GM19463 (cell line): Measurements from ENCODE around the gene EPHA1.
"Not testable (repeated sequence)": the region's sequence is repeated elsewhere in the genome, so short reads cannot be mapped to it uniquely, and the experiment has no call there.

Experiments
- ATAC-seq: cut with Tn5 transposase; IDR thresholded peaks from one replicate; pipeline ENCODE4 v1.9.1; 2021; ENCODE audit warnings: mild to moderate bottlenecking, moderate library complexity; ENCODE audit not compliant: unreplicated experiment

Gene EPHA1

DNA sequence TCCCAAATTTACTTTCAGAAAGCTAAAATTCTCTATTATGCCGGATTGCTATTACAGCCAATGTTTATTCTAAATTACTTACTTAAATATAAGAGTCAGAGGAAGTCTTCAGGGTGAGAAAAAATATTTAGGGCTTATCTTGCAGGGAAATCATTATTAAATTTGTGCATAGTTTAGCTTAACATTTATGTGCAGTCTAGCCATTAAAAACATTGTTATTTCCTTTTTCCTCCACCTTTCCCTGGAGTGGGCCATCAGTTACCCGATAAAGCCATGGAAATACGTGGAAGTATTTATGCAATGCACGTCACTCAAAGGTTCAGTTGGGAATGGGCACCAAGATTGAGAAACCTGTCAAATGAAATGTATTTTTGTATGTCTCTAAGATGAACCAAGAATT, 25.1 kb upstream of the EPHA1 start:
- ATAC-seq = no peak

DNA sequence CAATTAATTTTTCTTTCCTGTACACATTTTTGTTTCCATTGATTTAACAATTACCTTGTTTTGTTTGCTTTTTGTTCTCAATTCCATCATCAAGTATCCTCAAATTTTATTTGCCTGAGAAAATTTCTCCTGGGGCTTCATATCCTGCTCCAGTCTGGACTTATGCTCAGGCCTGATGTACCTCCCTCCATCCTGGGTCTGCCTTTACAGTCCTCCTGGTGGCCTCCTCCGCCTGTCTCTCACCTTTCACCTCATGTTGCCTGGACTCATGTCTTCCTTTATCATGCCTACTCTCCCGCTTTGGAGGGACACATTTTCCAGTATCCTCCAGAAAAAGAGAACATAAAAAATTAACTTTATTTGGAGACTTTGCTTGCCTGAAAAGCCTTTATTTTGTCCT, 22.5 kb upstream of the EPHA1 start:
- no peak for ATAC-seq

DNA sequence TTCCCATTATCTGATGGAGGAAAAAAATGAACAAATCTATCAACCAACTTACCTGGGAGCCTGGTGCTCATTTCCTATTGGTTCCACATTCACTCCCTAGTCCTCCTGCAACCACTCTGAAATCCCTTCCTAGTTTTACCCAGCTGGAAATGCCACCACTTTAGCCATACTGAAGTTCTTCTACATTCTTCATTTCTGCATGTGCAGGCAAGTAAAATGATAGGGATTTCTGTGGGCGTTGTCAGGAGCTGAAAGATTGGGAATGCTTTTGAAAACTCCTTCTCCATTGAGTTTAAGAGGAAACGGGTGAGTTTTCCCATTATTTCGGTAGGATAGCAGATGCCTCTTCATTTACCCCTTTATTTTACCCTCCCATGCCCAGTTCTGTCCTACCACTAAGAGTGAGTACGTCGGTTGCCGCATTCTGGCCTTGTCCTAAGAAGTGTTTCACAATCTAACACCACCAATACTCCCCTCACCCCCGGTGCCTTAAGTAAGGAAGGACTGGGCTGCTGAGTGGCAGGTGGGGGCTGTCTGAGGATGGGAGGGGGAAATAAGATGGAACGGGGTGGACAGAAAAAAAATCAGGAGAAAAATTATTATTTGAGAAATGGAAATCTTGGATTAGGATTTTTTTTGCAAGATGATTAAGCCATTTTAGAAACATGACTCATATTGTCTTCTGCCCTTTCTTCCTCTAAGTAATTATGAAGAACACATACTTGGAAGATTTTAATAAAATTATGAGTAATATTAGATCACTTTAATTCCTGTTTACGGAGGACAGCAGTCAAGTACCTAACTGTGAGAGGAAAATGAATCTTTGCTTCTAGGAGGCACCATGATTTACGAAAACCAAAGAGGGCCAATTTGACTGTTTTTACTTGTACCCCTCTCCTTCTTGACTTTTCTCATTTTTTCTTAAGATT, 21.4 kb upstream of the EPHA1 start:
- no peak for ATAC-seq

DNA sequence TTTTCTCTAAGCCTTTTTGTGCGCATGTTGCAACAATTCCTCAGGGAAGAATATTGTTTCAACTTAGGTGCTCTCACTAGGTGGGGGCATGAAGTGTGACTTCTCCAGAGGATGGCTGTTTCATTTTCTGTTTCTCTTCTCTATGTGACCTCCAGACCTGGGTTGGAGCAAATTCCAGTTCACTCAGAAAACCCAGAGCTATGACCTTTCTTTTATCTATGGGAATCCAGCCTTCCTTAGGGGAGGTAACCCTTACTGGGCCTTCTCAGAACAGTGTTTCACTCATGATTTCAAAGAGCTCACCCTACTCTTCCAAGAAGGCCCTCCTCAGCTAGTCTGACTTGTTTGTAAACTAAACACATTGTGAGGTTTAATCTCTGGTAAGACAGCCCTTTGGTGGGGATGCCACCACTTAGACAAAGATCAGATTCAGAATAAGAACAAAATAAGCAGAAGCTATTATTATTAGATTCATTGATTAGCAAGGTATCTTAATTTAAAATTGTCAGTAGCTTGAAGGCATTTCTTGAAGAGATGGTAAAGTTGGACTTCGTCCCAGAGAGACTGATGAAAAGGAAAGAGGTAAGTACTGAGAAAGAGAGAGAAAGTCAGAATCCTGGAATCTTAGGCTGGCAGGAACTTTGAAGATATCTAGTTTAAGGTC, 18.0 kb upstream of the EPHA1 start:
- no peak for ATAC-seq

DNA sequence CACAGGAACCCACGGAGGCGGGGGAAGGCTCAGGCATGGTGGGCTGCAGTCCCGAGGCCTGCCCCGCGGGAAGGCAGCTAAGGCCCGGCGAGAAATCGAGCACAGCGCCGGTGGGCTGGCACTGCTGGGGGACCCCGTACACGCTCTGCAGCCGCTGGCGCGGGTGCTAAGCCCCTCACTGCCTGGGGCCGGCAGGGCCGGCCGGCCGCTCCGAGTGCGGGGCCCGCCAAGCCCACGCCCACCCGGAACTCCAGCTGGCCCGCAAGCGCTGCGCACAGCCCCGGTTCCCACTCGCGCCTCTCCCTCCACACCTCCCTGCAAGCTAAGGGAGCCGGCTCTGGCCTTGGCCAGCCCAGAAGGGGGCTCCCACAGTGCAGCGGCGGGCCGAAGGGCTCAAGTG, 15.8 kb upstream of the EPHA1 start:
- not testable (repeated sequence) for ATAC-seq

DNA sequence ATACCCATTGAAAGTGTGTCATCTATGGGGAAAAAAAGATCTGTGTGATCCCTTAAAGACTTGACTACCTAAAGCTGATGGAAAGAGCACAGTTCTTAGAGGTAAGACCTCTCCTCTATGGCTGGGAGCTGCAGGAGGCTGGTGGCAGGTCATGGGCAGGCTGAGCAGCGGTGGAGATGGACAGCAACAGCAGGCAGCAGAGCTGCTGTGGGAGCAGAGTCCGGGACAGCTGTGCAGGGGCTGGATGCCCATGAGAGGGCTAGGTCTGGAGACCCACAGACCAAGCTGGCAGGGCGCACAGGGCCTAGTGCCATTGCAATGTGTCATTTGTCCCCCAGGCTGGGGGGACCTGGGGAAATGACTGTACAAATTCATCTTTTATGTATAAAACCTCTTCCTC, 13.4 kb upstream of the EPHA1 start:
- ATAC-seq = no peak

DNA sequence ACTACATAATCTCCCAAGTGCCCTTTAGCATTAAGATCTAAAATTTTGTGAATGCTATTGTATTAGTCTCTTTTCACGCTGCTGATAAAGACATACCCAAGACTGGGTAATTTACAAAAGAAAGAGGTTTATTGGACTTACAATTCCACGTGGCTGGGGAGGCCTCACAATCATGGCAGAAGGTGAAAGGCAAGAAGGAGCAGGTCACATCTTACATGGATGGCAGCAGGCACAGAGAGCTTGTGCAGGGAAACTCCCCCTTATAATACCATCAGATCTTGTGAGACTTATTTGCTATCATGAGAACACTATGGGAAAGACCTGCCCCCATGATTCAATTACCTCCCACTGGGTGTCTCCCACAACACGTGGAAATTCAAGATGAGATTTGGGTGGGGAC, 12.0 kb upstream of the EPHA1 start:
- ATAC-seq = not testable (repeated sequence)

DNA sequence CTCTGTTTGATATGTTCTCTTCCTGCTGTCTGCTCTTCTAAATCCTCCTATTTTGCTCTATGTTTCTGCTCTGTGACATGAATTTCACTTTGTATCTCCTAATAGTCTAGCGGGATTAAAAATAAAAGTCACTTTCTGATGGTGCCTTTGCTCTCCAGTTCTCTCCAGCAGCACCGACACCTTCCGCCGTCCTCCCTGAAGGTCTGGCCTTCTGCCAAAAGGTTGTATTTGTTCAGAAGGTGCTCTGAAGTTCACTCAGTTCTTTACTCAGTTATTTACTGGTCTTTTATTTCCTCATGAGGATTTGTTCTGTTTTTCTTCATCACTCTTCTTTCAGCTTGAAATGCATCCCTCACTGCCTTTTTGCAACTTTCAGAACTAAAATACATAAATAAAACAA, 11.2 kb upstream of the EPHA1 start:
- no peak for ATAC-seq

DNA sequence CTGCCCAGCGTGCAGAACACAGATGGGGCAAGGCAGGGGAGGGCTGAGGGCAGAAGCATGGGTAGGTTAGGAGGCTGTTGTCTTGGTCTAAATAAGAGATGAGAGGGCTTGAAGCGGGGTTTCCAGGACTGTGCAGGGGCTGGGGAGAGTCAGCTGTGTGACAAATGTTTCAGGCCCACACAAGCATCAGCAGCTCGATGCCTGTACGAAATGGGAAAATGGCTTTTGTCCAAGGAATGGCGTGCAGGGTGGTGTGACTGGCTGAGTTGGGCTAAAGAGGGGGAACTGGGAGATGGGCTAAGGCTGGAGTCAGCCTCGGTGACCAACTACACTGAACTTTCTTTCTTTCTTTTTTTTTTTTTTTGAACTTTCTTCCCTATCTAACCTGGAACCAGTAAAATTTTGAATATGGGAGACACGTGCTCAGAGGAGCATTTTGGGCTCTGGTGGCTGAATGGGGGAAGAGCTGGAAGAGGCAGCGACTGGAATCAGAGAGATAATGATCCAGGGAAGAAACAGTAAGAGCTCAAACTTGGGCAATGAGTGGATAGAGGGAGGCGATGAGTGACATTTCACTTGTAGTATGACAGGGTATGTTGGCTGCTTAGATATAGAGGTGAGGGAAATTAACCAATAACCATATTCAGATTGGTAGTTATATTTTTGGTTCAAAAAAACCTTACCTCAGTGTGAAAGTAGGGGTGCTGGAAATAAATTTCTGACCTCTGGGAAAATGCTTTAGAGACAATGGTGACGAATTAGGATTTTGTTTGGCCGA, 10.2 kb upstream of the EPHA1 start:
- no peak for ATAC-seq

DNA sequence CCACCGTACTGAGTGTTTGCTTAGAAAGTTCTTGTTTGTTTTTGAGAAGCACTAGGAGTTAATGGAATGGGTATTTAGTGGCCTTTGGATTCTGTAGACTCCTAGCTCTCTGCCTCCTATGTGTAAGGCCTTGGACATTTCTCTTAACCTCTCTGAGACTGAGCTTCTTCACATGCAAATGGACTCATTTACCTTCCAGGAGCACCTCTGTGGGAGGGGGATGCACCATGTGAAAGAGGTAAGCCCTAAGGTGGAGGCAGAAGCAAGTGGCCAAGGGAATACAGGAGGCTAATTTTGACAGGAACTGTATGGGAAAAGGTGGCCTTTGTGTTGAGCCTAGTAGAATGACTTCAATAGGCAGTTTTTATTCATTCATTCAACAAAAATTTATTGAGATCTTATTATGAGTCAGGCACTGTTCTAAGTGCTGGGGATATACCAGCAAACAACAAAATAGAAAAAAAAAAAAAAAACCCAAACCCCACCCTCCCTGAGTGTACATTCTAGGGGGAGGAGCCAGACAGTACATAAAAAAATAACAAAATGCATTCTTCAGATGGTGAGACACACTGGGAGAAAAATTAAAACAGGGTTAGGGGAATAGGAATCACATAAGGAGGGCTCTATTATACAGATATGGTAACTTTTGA, 9.2 kb upstream of the EPHA1 start:
- ATAC-seq = no peak

DNA sequence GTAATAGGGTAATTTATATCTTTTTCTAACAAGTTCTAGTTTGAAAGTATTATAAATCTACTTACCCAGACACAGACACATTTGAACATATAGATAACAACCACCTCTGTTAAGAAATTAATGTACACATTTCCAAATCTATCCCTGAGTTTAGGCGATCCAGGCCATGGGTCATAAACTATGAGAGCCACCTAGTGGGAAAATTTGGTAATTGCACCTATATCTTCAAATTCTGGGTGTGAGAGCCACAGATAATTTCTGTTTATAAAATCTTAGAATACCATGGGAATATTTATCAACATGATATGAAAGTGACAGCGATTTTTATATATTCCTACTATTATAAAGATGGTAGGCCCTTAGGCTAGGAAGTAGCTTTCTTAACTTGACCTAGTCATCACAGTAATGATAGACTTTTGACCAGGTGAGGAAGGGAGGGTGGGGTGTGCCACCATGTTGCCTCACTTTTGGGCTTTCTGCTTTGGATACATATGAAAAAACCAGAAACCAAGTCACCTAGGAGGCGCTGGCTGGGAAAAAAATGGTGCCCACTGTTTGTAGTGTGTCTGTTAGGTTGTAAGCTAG, 8.0 kb upstream of the EPHA1 start:
- no peak for ATAC-seq

DNA sequence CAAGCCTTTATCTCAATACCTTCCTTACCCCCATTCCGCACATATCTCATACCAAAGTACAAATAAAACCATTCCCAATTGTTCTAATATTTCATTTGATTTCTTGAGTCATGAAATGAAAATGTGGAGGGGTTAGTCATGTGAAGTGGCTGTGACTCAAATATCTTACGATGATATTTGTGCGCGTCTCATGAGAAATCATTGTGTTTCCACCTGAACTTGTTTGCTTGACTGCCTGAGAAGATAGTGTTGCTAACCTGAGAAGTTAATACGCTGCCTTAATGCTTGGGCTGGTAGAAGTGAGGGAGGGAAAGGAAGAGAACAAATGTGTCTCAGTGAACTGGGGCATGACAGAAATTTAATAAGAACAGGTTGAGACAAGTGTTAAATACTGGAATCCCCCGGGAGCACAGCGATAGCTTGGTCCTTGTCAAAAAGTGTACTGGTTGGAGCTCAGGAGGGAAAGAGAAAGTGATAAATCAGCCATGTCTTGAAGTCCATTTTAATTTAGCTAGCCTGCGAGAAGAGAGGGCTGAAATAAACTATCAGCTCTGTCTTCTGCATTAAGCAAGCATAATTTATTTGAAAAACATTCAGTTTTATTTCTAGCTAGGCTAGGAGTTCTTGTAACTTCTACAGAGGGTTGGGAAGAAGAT, 7.2 kb upstream of the EPHA1 start:
- ATAC-seq = no peak

DNA sequence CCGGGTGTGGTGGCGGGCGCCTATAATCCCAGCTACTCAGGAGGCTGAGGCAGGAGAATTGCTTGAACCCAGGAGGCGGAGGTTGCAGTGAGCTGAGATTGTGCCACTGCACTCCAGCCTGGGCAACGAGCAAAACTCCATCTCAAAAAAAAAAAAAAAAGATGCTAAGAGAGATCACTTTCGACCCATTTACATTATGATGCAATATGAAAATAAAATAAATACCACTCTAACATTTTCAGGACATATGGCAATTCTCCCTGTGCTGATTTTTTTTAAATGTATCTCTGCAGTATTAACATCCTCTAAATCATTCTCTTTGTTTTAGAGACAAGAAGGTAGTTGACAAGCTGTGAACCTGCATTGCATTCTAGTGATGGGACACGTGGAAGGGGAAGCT, 6.6 kb upstream of the EPHA1 start:
- not testable (repeated sequence) for ATAC-seq

DNA sequence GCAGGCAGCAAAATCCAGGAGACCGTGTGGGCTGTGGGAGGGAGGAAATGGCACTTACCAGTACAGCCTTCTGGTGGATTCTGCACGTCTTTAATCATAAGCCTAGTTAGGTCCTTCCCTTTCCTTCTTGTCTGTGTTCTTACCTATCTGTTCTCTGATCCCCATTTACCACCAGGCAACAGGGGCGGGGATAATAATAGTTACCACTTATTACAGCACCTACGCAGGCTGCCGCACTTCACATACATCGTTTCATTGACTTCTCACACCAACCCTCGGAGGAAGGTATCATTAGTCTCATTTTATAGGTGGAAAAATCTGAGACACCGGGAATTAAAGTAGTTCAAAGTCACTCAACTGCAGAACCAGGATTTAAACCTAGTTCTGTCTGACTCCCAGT, 4.5 kb upstream of the EPHA1 start:
- no peak for ATAC-seq

DNA sequence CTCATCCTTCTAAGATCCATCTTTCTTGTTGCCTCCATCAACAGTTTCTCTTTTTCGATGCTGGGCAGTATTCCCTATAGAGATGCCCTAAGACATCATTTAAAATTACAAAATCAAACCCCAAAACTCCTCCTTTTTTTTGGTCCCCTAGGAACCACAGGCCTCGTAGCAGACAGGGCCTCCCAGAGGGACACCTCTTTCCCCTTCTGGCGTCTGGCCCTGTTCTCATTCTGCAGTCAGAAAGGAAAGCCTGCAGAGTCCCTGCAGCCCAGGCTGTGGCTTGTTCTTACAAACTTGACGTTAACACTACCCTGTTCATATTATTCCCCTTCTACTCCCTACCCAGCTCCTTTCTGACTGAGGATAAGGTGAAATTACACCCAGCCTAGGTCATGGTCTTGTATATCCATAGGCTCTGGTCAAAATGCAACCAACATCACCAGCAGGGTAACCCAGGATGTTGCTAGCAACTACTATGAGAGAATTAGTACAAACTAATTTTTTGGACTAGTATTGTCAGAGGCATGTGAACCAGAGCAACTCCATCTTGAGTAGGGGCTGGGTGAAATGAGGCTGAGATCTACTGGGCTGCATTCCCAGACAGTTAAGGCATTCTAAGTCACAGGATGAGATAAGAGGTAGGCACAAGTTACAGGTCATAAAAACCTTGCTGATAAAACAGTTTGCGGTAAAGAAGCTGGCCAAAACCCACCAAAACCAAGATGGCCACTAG, 3.5 kb upstream of the EPHA1 start:
- ATAC-seq = no peak

DNA sequence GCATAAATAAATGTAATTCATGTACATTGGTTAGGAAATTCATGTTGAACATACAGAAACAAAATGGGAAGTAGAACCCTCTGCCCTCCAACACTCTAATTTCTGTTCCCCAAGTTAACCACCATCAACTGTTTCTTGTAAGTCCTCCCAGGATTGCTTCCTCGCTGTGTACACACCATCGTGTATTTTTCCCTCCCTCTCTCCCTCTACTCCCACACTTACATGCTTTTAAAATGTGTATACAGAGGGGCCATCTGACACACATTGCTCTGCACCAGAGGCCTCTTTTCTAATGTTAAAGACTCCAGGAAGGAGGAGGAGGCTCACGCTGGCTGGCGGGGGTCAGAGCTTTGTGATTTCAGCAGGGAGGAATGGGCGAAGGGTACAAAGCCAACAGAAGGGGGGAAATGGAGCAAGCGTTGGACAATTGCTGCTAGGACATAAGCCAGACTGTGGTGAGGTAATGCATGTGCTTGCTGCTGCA, 1.9 kb upstream of the EPHA1 start:
- no peak for ATAC-seq

DNA sequence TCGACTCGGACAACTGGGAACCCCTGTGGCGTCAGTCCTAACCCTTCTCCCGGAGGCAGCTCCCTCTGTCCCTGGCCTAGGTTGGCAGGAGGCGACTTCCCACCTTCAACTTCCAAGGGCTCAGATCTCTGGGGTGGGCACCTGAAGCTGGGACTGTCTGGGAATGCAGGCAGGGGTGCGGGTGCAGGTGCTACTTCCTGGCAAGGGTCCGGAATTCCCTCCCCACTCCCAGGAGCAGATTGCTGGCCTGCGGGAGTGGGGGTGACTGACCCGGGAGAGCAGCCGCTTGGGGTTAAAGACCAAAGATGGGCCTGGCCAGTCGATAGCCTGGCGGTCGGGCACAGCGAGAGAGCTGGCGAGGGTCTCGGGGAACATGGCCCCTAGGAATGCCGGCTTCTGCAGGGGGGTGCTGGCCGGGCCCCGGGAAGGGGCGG, 387 bp downstream of the EPHA1 start:
- no peak for ATAC-seq

DNA sequence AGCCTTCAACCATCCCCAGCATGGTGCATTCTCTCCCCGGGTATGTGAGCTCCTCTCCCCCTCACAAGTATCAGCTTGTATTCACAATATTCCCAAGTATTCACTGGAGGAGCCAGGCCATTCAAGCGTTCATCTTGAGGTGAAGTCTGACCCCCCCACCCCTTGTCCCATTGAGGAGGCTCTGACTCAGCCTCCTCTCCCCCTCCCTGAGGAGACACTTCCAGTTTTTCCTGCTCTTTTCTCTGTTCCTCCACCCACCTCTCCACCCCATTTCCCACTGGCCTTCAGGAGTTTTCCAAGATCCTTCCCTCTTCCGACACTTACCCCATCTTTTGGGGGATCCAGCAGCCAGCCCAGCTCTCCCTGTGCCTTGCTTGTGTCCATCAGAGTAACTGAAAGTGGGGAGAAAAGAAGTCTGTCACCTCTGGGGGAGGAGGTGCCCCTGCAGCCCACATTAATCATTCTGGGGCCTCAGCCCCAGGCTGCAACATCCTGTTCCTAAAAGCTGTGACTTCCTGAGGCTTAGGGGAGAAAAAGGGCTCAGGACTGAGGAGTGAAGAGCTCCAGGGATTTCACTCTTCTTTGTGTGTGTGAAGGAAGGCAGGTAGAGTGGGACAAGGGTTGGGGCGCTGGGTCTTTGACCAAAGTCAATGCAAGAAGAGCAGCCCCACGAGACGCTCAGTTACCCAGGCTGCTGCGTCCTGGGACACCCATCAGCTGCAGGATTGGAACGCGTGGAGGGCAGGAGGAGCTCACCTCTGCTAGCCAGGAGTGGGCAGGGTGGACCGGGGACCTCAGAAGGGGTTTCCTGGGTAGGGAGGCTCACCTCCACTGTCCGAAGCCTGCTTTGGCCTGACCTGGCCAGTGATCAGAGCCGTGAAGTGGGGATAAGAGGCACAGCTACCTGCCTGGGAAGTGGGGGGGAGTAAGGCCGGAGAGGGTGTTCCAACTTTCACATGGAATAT, 1.1 kb downstream of the EPHA1 start:
- ATAC-seq = no peak
